Smooth muscle cell (in vitro differentiated cells): ENCODE results near the gene ZDBF2. TPM values are rescaled to one million over a fixed set of nuclear protein-coding genes. Genes with fewer than 3 reads are reported as not detected.
A peak's percentile ranks its signal among the peaks of the same experiment; 100 is the strongest.

Source experiments
- DNase-seq: peaks from one replicate; lab custom pipeline; 2025; ENCODE audit not compliant: unreplicated experiment; lab: John Stamatoyannopoulos, UW
- H2AFZ ChIP-seq: fragments of 200-600 bp; sonication (generic); 2 replicates; pipeline ENCODE4 v1.6.0; 2016; ENCODE audit warnings: antibody characterized with exemption, low read depth, mild to moderate bottlenecking
- H3F3A ChIP-seq: fragments of 200-600 bp; sonication (generic); 2 replicates; pipeline ENCODE4 v1.6.0; 2017; ENCODE audit warnings: antibody characterized with exemption, low read depth
- H3K27ac ChIP-seq: fragments of 200-600 bp; sonication (generic); 2 replicates; pipeline ENCODE4 v1.5.1; 2016; ENCODE audit warnings: low read depth, mild to moderate bottlenecking
- H3K27me3 ChIP-seq: fragments of 200-600 bp; sonication (generic); 2 replicates; pipeline ENCODE4 v1.6.1; 2016; ENCODE audit warnings: low read depth, mild to moderate bottlenecking
- H3K36me3 ChIP-seq: fragments of 200-600 bp; sonication (generic); 2 replicates; pipeline ENCODE4 v1.5.1; 2016; ENCODE audit warnings: low read depth
- H3K4me1 ChIP-seq: fragments of 200-600 bp; sonication (generic); 2 replicates; pipeline ENCODE4 v1.5.1; 2016; ENCODE audit warnings: low read depth
- H3K4me2 ChIP-seq: fragments of 200-600 bp; sonication (generic); 2 replicates; pipeline ENCODE4 v1.6.0; 2016; ENCODE audit warnings: mild to moderate bottlenecking
- H3K4me3 ChIP-seq: fragments of 200-600 bp; sonication (generic); 2 replicates; pipeline ENCODE4 v1.5.1; 2016; ENCODE audit warnings: mild to moderate bottlenecking
- H3K79me2 ChIP-seq: fragments of 200-600 bp; sonication (generic); 2 replicates; pipeline ENCODE4 v1.6.0; 2016; ENCODE audit warnings: low read depth, mild to moderate bottlenecking
- H3K9ac ChIP-seq: fragments of 200-600 bp; sonication (generic); 2 replicates; pipeline ENCODE4 v1.6.0; 2016; ENCODE audit warnings: low read depth
- H3K9me3 ChIP-seq: fragments of 200-600 bp; sonication (generic); replicated peaks from 2 replicates; pipeline ENCODE4 v1.5.1; 2016; ENCODE audit warnings: low read depth
- H4K20me1 ChIP-seq: fragments of 200-600 bp; sonication (generic); 2 replicates; pipeline ENCODE4 v1.6.0; 2016; ENCODE audit warnings: low read depth
- CTCF ChIP-seq: fragments of 200-600 bp; sonication (generic); IDR thresholded peaks from 2 replicates; pipeline ENCODE4 v1.5.1; 2017; ENCODE audit warnings: borderline replicate concordance, mild to moderate bottlenecking, antibody characterized with exemption; ENCODE audit not compliant: insufficient read depth, poor library complexity, severe bottlenecking
- WGBS: methylation state at CpG from one replicate; pipeline ENCODE4 v1.1.7; 2016; ENCODE audit warnings: low lambda C conversion rate; 5-methylcytosine and 5-hydroxymethylcytosine counted together
- polyA plus RNA-seq: library from polyadenylated mRNA; unstranded; fragments of >200 nt; fragmentation: Nextera tagmentation; extraction: Ambion mirVana; gene quantifications from 2 replicates; pipeline ENCODE4 v1.2.1, GENCODE V29; 2016
- total RNA-seq: library from RNA; depleted of rRNA; stranded (reverse); fragments of >200 nt; gene quantifications from 2 replicates; pipeline ENCODE4 v1.2.3, GENCODE V29; 2014

ZDBF2 gene
- total and polyA plus RNA-seq, 2 experiments from 2014 or later, result 2.8 to 22.7 TPM

GRCh38 chr2:206273905-206274304 is 558 bp upstream of the ZDBF2 start:
- Histone ChIP-seq H3F3A (no peaks in the 10 kb centered on the region), H2AFZ (peak overlapping the region; percentile 11), H4K20me1 (peaks cover 27% of the 10 kb centered on the region), H3K9me3 (no peaks in the 10 kb centered on the region), H3K27ac (peak overlapping the region; percentile 4), H3K27me3 (peaks cover 84% of the 10 kb centered on the region), H3K4me3 (peak overlapping the region; percentile 77), H3K4me1 (peaks cover 13% of the 10 kb centered on the region), H3K36me3 (no peaks in the 10 kb centered on the region), H3K79me2 (peaks cover 12% of the 10 kb centered on the region), H3K9ac (peak overlapping the region; percentile 94), H3K4me2 (peak overlapping the region; percentile 96)
- TF ChIP-seq CTCF, result no peak
- no peak for DNase-seq
- WGBS, result 38% methylated on average over 6 of the region's 6 CpGs

- Histone ChIP-seq H2AFZ (peak overlapping the region; percentile 84), H3K36me3 (no peaks in the 10 kb centered on the region), H3K4me2 (peak overlapping the region; percentile 96), H3K27ac (peak overlapping the region; percentile 81), H4K20me1 (peaks cover 31% of the 10 kb centered on the region), H3K9ac (peak overlapping the region; percentile 94), H3K4me3 (peak overlapping the region; percentile 77), H3K79me2 (peaks cover 12% of the 10 kb centered on the region), H3K27me3 (peaks cover 69% of the 10 kb centered on the region), H3K4me1 (peaks cover 13% of the 10 kb centered on the region), H3F3A (no peaks in the 10 kb centered on the region), H3K9me3 (no peaks in the 10 kb centered on the region)
- WGBS, result 1% methylated on average over 23 of the region's 23 CpGs
- no peak for DNase-seq
- TF ChIP-seq CTCF, result no peak
These were observed 1.0 kb downstream of the ZDBF2 start for GRCh38 chr2:206275312-206276055.

GRCh38 chr2:206276169-206276942 is 1.9 kb downstream of the ZDBF2 start:
- Histone ChIP-seq H3K9me3 (no peaks in the 10 kb centered on the region), H3F3A (no peaks in the 10 kb centered on the region), H2AFZ (no peak overlapping the region), H3K27me3 (peaks cover 60% of the 10 kb centered on the region), H3K36me3 (no peaks in the 10 kb centered on the region), H3K4me1 (peaks cover 13% of the 10 kb centered on the region), H3K27ac (no peak overlapping the region), H3K4me3 (peak overlapping the region; percentile 77), H3K79me2 (peaks cover 12% of the 10 kb centered on the region), H3K9ac (peak overlapping the region; percentile 94), H4K20me1 (peaks cover 31% of the 10 kb centered on the region), H3K4me2 (peak overlapping the region; percentile 96)
- WGBS, result 14% methylated on average over 12 of the region's 12 CpGs
- DNase-seq, result no peak
- TF ChIP-seq CTCF, result no peak
